Muscle layer of duodenum (tissue), 2 donors: Measurements from ENCODE around the gene SYT7.

Experiments
- H3K27ac ChIP-seq: one replicate; pipeline ENCODE4 v1.7.0; 2013; ENCODE audit warnings: mild to moderate bottlenecking, low read length
- H3K27me3 ChIP-seq: one replicate; pipeline ENCODE4 v1.7.0; 2013; ENCODE audit warnings: low read depth, mild to moderate bottlenecking, control low read depth, low read length
- H3K36me3 ChIP-seq, 2 donors: one replicate each; pipeline ENCODE4 v1.7.0; 2013; ENCODE audit warnings: low read length in 2 of 2, control low read depth in 1 of 2, mild to moderate bottlenecking in 1 of 2; ENCODE audit not compliant: insufficient read depth in 2 of 2, control insufficient read depth in 1 of 2
- H3K4me1 ChIP-seq, 2 donors: one replicate each; pipeline ENCODE4 v1.7.0; 2013; ENCODE audit warnings: low read length in 2 of 2, mild to moderate bottlenecking in 2 of 2, control low read depth in 1 of 2, moderate library complexity in 1 of 2; ENCODE audit not compliant: insufficient read depth in 2 of 2, control insufficient read depth in 1 of 2
- H3K4me3 ChIP-seq, 2 donors: one replicate each; pipeline ENCODE4 v1.7.0; 2013; ENCODE audit warnings: low read length in 2 of 2, low read depth in 1 of 2, mild to moderate bottlenecking in 1 of 2
- H3K9me3 ChIP-seq, 2 donors: one replicate each; pipeline ENCODE4 v1.7.0; 2013; ENCODE audit warnings: low read length in 2 of 2, control low read depth in 1 of 2, mild to moderate bottlenecking in 1 of 2; ENCODE audit not compliant: control insufficient read depth in 1 of 2
- donor health status: healthy.

SYT7 gene

DNA sequence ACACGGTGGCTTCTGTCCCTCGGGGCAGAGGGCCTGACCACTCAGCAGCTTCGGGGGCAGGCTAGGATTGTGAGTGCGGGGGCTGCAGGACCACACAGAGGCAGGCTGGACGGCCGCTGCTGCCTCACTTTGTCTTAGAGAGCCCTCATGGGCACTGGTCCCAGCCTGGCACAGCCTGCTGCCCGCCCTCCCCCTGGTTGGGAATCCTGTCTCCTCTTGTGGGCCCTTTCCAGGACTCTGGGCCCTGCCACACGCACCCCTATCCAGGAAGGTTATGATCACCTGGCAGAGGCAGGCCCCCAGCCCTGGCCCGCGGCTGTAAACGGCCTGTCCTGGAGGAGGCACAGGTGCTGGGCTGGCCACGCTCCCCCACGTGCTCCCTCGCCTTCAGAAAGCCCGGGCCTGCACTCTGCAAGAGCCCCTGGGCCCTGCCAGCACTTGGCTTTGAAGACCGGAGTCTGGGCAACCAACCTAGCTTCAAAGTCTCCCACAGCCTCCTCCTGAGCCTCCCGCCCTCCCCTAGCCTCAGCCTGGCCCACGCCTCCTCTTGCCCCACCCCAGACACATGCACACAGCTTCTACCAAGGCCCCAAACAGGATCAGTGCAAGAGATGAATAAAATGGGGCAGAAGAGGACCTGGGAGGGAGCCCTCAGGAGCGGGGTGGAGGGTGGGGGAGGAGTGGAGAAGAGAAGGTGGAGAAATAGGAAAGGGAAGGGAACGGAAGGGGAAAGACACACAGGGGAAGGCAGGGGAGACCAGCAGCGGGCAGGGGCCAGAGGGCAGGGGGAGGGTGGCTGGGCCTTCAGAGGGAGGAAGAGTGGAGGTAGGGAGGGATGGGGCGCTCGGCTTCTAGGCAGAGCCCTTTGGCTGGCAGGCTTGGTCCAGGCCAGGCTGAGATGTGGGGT, 31.0 kb downstream of the SYT7 start:
- Histone ChIP-seq H3K4me1 (peaks cover 0 to under 1% of the 10 kb centered on the region in 2 donors), H3K9me3 (no peaks in the 10 kb centered on the region), H3K4me3 (no peak overlapping the region), H3K27me3 (peaks cover 12% of the 10 kb centered on the region), H3K27ac (no peak overlapping the region), H3K36me3 (no peaks in the 10 kb centered on the region)

DNA sequence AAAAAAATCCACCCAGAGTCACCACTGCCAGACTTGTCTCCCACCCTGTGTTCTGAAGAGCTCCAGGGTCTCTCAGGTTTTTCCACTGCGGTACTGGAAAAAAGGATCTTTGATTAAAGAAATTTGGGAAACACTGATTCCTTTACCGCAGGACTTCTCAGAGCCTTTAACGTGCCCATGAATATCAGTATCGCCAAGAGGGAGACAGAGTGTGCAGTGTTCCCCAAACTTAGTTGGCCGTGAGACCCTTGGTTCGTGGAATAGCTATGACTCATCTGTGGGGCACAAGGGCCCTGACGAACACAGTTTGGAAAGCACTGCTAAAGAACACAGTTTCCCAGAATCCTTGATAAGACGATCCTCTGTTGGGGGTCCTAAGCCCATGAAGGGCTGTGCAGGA, 31.7 kb downstream of the SYT7 start:
- H3K27ac ChIP-seq, result no peak overlapping the region
- no peaks in the 10 kb centered on the region for H3K9me3 ChIP-seq
- peaks cover 5% of the 10 kb centered on the region for H3K27me3 ChIP-seq
- no peaks in the 10 kb centered on the region for H3K36me3 ChIP-seq
- no peak overlapping the region for H3K4me3 ChIP-seq
- H3K4me1 ChIP-seq, result no peaks in the 10 kb centered on the region

DNA sequence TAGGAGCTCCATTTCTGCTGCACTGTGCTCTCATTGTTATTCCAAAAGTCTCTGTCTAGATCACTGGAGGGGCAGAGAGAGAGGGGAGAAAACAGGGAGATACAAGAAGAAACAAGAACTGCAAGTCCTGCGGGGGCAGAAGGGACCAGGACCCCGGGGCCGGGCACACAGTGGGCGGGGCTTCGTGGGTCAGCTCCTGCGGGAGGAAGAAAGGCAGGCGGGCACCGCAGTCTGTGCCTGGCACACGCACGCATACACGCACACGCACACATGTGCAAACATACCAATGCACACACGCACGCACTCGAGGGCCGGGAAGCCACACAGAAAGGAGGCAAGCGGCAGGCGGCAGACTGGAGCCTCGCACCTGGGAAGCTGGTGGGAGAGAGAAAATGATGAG, 33.6 kb downstream of the SYT7 start:
- peaks cover 3% of the 10 kb centered on the region for H3K27me3 ChIP-seq

DNA sequence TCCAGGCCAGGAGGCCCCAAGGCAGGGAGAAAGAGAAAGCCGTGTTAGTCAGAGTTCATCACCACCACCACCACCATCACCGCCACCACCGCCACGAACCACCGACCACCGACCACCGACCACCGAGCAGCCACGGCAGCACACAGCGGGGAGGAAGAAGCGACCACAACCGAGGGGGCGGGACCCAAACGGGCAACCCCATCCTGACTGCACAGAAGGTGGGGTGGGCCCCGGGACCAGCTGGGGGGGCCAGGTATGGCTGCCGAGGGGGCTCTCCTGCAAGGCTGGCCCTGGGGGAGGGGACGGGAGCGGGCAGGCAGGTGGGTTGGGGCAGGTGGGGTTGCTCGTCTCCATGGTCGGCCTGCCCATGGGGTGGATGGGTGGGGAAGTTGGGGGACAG, 34.2 kb downstream of the SYT7 start:
- Histone ChIP-seq H3K36me3 (no peaks in the 10 kb centered on the region), H3K27me3 (peaks cover 3% of the 10 kb centered on the region), H3K4me3 (no peak overlapping the region), H3K4me1 (peaks cover 0 to 8% of the 10 kb centered on the region in 2 donors), H3K27ac (no peak overlapping the region), H3K9me3 (no peaks in the 10 kb centered on the region)

More for the DNA sequence above, 33.6 kb downstream of the SYT7 start:
- Histone ChIP-seq H3K27ac (no peak overlapping the region), H3K4me1 (peaks cover 0 to 2% of the 10 kb centered on the region in 2 donors), H3K4me3 (no peak overlapping the region), H3K9me3 (no peaks in the 10 kb centered on the region), H3K36me3 (no peaks in the 10 kb centered on the region)

DNA sequence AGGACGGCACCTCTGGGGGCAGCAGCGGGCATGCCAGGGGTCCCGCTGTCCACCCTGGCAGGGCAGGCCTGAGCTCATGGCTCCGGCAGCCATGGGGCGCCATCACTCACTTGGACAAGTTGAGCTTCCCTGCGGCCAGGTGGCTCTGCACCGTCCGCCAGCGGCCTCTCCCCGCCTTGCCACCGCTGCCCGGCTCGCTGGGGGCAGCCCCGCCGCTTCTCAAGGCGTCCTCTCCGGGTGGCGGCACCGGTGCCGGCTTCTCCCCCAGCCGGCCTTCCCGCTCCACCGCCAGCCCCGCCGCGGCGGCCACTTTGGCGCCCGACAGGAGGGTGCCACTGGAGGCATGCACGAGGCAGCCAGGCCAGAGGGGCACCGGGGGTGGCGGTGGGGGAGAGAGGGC, 35.0 kb downstream of the SYT7 start:
- Histone ChIP-seq H3K27ac (no peak overlapping the region), H3K9me3 (no peaks in the 10 kb centered on the region), H3K4me1 (peaks cover 0 to 11% of the 10 kb centered on the region in 2 donors)

DNA sequence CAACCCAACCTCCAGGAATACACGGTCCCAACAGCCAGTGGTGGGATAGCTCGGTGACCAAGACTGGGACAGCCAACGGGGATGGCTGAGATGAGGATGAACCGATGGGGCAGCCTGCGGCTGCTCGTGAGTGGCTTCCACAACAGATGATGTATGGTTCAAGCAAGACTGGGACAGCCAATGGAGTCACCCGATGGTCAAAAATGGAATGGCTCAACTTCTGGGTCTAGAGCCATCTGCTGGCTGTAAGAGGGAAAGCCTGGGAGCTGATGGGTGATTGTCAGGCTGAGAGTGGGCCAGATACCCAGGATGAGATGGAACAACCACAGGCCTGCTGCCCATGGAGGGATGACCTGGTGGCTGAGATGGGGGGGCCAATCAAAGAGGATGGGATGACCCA, 35.5 kb downstream of the SYT7 start:
- Histone ChIP-seq H3K9me3 (no peaks in the 10 kb centered on the region), H3K27me3 (peaks cover 3% of the 10 kb centered on the region), H3K36me3 (no peaks in the 10 kb centered on the region), H3K4me1 (peaks cover 0 to 11% of the 10 kb centered on the region in 2 donors), H3K4me3 (no peak overlapping the region), H3K27ac (no peak overlapping the region)

More for the DNA sequence above, 35.0 kb downstream of the SYT7 start:
- no peak overlapping the region for H3K4me3 ChIP-seq
- H3K27me3 ChIP-seq, result peaks cover 3% of the 10 kb centered on the region
- no peaks in the 10 kb centered on the region for H3K36me3 ChIP-seq

DNA sequence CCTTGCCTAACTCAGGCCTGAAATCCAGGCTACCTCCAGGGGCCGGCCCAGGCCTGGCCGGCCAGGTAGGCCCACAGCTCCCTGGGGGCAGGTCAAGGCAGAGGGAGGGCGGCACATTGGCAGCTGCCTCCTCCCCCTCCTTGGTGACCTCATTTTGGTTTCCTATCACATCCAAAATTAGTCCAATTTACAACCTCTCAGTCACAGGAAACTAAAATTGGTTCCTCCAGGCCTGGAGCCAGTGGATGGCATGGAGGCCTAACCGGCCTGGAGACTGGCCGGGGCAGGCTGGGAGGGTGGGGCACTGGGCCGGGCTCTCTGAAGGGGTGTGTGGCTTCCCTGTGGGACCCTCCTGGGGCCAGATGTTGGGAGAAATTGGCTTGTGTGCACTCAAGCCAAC, 36.4 kb downstream of the SYT7 start:
- H3K4me3 ChIP-seq, result no peak overlapping the region
- peaks cover 3% of the 10 kb centered on the region for H3K27me3 ChIP-seq
- H3K36me3 ChIP-seq, result no peaks in the 10 kb centered on the region
- H3K27ac ChIP-seq, result no peak overlapping the region
- no peaks in the 10 kb centered on the region for H3K9me3 ChIP-seq
- H3K4me1 ChIP-seq, result peaks cover 0 to 11% of the 10 kb centered on the region in 2 donors

DNA sequence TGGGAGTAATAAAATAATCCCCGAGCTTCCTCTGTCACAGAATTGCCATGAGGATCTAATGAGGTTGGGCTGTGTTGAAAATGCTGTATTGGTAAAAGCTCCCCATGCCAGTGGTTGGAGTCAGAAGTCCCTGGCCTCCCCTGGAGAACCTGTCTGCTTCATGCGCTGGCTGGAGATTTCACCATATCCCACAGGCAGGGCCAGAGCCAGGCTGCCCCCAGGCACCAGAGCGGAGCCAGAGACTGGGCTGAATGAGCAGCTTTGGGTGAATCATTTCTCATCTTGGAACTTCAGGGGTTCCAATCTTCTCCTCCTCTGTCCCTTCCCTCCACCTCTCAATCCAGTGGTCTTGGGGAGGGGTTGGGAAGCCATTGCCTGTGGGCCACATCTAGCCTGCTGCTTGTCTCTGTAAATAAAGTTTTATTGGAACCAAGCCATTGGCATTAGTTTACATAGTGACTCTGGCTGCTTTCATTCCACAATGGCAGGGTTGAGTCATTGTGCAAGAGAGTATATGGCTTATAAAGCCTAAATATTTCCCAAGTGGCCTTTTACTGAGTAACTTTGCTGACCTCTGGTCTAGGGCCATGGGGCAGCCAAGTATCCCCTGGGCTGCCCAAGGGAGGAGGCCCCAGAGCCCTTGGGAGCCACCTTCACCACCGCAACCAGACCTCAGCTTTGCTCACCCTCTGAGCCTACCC, 37.1 kb downstream of the SYT7 start:
- Histone ChIP-seq H3K4me3 (no peak overlapping the region), H3K9me3 (no peaks in the 10 kb centered on the region), H3K27ac (no peak overlapping the region), H3K27me3 (peaks cover 3% of the 10 kb centered on the region), H3K36me3 (no peaks in the 10 kb centered on the region), H3K4me1 (peaks cover 0 to 11% of the 10 kb centered on the region in 2 donors)

DNA sequence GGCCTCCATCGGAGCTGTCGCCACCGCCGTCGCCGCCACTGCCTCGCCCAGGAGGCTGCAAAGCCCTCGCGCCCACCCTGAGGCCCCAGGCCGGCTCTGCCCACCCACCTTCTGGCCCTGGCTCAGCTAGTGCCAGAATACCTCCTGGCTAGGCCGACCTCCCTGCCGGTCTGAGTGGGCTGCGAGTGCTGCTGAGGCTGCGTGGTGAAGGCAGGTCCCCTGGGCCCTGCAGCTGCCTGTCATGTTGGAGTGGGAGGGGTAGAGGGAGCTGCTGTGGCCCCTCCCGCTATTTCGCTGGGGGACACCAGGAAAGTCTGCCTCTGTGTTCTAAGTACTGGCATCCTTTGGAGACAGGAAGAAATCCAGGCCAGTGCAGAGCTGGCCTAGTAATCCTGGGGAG, 38.2 kb downstream of the SYT7 start:
- no peak overlapping the region for H3K27ac ChIP-seq
- H3K36me3 ChIP-seq, result no peaks in the 10 kb centered on the region
- H3K4me3 ChIP-seq, result no peak overlapping the region
- H3K9me3 ChIP-seq, result no peaks in the 10 kb centered on the region
- H3K27me3 ChIP-seq, result peaks cover 3% of the 10 kb centered on the region
- H3K4me1 ChIP-seq, result peaks cover 0 to 13% of the 10 kb centered on the region in 2 donors

DNA sequence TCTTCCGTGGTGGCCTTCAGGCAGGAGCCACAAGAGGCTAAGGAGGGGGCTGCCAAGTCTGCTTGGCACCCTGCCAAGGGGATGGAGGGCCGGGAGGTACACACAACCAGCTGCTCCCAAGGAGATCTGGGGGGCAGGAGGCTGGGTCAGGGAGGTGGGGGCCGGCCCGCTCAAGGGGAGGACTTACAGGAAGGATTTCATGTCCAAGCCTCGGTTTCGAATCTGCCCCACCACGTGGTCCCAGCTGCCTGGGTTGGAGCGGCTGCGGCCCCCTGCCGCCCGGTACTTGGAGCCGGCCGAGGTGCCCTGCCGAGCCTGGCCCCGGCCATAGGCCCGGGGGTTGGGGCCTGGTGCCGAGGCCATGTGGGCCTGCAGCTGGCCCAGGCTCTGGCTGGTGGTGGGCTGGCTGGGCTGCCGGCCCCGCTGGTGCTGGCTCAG, 38.8 kb downstream of the SYT7 start:
- H3K27me3 ChIP-seq, result peaks cover 3% of the 10 kb centered on the region
- H3K9me3 ChIP-seq, result no peaks in the 10 kb centered on the region
- peaks cover 0 to 13% of the 10 kb centered on the region in 2 donors for H3K4me1 ChIP-seq
- no peak overlapping the region for H3K27ac ChIP-seq
- no peak overlapping the region for H3K4me3 ChIP-seq
- no peaks in the 10 kb centered on the region for H3K36me3 ChIP-seq

DNA sequence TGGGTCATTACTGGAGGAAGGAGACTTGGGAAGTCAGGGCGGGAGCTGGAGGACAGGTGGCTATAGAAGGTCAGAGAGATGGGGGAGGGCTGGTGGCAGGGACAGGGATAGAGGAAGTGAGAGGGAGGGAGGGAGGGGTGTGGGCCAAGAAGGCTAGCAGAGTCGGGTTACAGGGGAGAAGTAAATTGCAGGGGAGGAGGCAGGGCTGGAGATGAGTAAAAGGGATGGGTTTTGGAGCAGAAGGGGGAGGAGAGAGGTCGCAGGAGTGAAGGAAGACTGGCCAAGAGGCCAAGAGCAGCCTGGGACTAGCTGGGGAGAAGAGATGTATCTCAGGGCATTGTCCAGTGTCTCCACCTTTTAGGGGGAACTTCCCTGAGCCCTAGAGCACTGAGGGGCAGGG, 39.3 kb downstream of the SYT7 start:
- no peak overlapping the region for H3K27ac ChIP-seq
- no peaks in the 10 kb centered on the region for H3K9me3 ChIP-seq
- H3K4me3 ChIP-seq, result no peak overlapping the region
- peaks cover 0 to 13% of the 10 kb centered on the region in 2 donors for H3K4me1 ChIP-seq
- H3K27me3 ChIP-seq, result peaks cover 3% of the 10 kb centered on the region
- H3K36me3 ChIP-seq, result no peaks in the 10 kb centered on the region
